Activated CD4-positive, alpha-beta T cell treated with anti-CD3 and anti-CD28 coated beads, Interleukin-2, amount 50 U/mL, for 48 hours (primary cell): ENCODE measurements around the gene BPIFB4.
"Not testable (repeated sequence)": the region's sequence is repeated elsewhere in the genome, so short reads cannot be mapped to it uniquely, and the experiment has no call there.

Experiments
- DNase-seq, 2 experiments: peaks; one replicate each; pipeline ENCODE4 v3.0.0-alpha.2; 2020

The BPIFB4 gene

GRCh38 chr20:33122297-33122696 lies 42.9 kb downstream of the BPIFB4 start:
- not testable (repeated sequence) for DNase-seq

GRCh38 chr20:33124261-33124660 lies 44.8 kb downstream of the BPIFB4 start:
- DNase-seq, result no peak

- DNase-seq, result no peak
Measured at GRCh38 chr20:33124994-33125393, 45.6 kb downstream of the BPIFB4 start.

GRCh38 chr20:33125983-33126382 lies 46.5 kb downstream of the BPIFB4 start:
- DNase-seq, result no peak

GRCh38 chr20:33127422-33128097 lies 48.1 kb downstream of the BPIFB4 start:
- DNase-seq, result no peak

- DNase-seq, result no peak
Measured at GRCh38 chr20:33130568-33131061, 51.2 kb downstream of the BPIFB4 start.

GRCh38 chr20:33131949-33132473 lies 52.6 kb downstream of the BPIFB4 start:
- DNase-seq, result no peak

- DNase-seq, result no peak
Measured at GRCh38 chr20:33132513-33133372, 53.3 kb downstream of the BPIFB4 start.

GRCh38 chr20:33133373-33133941 lies 54.0 kb downstream of the BPIFB4 start:
- DNase-seq, result no peak

GRCh38 chr20:33137195-33137594 lies 57.8 kb downstream of the BPIFB4 start:
- DNase-seq, result no peak

GRCh38 chr20:33139467-33139866 lies 60.0 kb downstream of the BPIFB4 start:
- DNase-seq, result no peak

- DNase-seq, result no peak
Measured at GRCh38 chr20:33145521-33145920, 66.1 kb downstream of the BPIFB4 start.

GRCh38 chr20:33147299-33147698 lies 67.9 kb downstream of the BPIFB4 start:
- no peak for DNase-seq

GRCh38 chr20:33148040-33148439 lies 68.6 kb downstream of the BPIFB4 start:
- DNase-seq, result no peak

GRCh38 chr20:33154252-33154651 lies 74.8 kb downstream of the BPIFB4 start:
- DNase-seq, result no peak

GRCh38 chr20:33158637-33159385 lies 79.4 kb downstream of the BPIFB4 start:
- no peak for DNase-seq

- no peak for DNase-seq
Measured at GRCh38 chr20:33159713-33160112, 80.3 kb downstream of the BPIFB4 start.

- DNase-seq, result no peak
Measured at GRCh38 chr20:33160681-33161080, 81.2 kb downstream of the BPIFB4 start.
